NCI-H526 treated with DMSO at 0.1 percent for 48 hours (cell line): Measurements from ENCODE around the gene CARD11.
"Not testable (repeated sequence)": the region's sequence is repeated elsewhere in the genome, so short reads cannot be mapped to it uniquely, and the experiment has no call there.

Source experiments
- DNase-seq: peaks from one replicate; lab custom pipeline; 2025; lab: John Stamatoyannopoulos, UW

Gene CARD11

DNA sequence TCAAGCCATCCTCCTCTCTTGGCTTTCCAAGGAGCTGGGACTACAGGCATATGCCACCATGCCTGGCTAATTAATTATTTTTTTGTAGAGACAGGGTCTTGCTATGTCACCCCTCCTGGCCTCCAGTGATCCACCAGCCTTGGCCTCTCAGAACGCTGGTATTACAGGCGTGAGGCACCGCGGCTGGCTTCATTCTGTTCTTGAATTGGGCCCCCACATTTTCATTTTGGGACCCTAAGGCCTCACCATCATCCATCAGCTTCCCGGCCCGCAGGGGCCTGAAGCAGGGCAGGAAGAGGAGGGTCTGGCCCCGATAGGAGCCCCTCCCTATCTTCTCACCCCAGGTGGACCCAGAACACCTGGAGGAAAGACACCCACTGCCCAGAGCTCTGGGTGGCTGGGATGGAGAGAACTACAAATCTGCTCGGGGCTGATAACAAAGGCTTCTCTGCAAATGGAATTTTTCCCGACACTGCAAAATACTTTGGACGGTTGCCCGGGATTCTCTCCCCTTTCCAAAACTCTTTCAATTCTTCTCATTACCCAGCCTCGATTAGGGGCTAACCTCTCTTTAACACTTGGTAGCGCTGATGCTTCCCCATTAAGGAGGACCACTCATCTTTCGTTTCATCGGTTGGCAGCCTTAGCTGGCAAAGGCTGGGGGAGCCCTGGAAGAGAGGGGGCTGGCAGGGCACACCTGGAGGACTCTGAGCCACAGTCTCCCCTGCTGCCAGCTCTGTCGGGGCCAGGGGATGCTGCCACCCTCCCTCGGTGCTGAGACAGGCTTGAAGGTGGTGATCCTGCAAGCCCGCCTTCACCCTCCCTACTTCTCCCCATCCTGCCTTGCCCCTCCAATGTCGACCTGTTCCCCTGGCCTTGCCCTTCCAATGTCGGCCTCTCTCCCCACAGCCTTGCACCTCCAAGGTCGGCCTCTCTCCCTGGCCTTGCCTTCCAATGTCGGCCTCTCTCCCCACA lies 118.5 kb downstream of the CARD11 start:
- no peak for DNase-seq

DNA sequence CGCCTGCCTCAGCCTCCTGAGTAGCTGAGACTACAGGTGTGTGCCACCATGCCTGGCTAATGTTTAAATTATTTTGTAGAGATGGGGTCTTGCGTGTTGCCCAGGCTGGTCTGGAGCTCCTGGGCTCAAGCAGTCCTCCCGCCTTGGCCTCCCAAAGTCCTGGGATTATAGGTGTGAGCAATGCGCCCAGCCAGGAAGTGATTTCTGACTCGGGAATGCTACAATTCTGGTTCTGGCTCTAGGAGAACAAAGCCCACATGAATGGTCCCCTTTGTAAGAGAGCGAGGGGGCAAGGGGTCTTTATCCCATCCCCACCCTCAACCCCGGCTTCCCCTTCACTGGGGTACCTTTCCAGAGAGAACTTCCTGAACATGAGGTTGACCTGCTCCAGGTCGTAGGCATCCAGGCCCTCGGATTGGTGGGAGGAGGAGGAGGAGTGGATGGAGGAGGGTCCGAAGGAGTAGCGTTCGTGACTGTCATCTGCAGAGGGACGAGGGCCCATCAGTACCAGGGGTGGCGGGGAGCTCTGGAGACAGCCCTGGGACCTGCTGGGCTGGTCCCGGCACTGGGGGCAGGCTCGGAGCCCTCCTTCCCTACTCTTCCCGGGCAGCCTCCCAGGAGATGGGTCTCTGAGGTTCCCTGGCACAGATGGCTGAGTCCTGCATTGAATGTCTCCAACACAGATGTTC lies 119.6 kb downstream of the CARD11 start:
- DNase-seq: no peak

DNA sequence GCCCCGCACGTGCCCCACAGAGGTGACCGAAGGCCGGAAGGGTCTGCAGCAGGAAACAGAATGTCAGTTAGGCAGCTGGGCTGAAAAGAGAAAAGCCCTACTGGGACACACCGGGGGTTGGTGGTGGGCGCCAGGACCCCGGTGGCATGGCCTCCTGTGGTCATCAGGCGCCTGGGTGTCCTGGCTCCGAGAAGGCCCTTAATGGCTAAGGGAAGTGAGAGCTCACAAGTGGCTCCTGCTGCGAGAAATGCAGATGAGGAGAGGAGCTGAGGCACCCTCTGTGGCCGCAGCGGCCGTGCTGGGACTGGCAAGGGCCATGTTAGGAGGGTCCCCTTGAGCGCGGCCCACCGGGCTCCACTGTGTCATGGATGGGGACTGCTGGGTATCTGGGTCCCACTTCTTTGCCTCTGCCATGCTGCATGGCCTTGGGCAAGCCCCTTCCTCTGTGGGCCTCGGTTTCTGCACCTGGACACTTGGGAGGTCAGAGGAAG lies 120.3 kb downstream of the CARD11 start:
- DNase-seq: no peak

DNA sequence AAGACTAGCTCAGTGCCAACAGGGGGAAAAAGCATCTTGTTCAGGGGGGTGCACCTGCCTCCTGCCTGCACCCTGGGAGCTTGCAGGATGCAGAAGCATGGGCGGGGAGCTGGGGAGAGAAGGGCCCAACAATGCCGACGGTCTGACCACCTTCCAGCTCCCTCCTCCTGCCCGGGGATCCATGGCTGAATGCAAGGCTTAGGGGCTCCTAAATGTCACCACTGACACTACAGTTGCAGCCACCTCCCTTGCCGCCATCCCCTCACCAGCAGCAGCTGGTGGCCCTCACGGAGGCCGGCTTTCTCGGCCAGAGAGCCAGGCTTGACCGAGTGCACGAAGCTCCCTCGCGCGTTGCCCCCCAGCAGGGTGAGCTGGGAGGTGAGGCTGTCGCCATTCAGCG lies 120.8 kb downstream of the CARD11 start:
- DNase-seq: no peak

DNA sequence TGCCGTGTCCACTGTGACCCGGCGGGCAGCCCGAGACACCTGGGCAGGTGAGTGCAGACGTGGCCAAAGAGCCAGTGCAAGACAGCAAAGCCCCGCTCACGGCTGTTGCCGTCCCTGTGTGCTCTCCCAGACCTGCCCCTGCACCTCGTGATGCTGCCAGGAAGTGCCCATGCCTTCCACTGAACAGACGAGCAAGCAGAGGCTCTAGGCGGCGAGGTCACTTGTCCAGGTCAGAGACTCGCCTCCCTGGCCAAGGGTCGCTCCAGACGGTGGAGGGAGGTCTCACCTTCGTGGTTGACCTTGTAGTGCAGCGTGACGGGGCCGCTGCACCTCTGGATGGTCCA lies 121.3 kb downstream of the CARD11 start:
- DNase-seq: no peak

DNA sequence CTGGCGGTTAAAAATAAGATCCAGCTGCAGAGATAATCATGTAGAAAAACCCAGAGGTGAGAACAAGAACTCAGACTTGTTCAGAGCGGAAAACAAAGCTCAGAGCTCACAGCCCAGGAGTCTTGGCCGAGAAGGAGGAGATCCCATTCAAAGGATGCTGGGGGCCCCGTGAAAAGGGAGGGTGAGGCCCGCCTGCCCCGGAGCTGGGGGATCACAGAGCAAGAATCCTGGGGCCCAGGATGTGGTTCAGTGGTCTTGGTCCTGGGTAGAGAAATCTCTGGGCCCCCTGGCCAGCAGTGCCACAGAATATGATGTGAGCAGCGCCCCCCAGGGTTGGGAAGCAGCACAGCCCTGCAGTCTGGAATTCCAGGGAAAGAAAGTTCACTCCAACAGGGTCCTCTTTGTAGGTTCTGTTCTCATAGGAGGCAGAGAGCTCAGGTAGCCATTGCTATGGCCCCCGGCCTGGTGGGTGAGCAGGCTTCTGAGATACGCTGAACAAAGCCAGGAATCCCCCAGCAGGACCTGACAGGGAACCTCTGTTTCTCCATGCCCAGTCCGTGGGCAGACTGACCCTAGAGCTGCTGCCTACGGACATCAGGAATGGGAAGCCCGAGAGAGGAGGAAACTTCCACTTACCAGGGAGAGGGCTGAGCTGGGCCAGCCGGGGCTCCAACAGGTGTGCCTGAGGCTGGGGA lies 121.9 kb downstream of the CARD11 start:
- DNase-seq: no peak

DNA sequence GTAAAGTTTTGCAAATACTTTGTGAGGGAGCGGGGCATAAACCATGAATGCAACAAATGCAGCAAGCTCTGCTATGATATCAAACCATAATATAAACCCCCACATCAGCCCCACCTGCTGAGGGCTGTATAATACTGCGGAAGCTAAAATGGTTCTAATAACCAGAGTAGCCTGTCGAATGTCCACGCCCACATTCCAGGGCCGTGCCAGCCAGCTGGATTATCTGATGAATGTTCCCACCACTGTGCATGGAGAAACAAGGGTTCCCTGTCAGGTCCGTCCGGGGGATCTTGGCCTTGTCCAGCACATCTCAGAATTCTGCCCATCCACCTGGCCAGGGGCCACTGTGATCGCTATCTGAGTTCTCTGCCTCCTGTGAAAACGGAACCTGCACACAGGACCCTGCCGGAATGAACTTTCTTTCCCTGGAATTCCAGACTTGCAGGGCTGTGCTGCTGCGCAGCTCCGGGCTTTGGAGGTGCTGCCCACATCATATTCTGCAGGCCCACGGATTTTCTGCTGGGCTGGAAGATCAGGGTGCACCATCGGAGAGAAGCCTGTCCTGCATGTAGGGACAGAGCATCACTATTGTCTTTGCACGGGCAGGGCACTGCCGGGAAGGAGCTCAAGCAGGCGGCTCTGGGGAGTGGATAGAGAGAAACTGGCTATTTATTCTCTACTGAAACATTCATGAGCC lies 122.6 kb downstream of the CARD11 start:
- DNase-seq: no peak

DNA sequence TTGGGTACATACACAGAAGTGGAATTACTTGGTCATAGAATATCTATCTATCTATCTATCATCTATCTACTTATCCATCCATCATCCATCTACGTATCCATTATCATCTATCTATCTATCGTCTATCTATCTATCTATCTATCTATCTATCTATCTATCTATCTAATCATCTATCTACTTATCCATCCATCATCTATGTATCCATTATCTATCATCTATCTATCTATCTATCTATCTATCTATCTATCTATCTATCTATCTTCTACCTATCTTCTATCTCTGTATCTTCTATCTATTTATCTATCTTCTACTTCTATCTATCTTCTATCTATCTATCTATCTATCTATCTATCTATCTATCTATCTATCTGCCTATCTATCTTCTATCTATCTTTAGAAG lies 123.2 kb downstream of the CARD11 start:
- DNase-seq: not testable (repeated sequence)

DNA sequence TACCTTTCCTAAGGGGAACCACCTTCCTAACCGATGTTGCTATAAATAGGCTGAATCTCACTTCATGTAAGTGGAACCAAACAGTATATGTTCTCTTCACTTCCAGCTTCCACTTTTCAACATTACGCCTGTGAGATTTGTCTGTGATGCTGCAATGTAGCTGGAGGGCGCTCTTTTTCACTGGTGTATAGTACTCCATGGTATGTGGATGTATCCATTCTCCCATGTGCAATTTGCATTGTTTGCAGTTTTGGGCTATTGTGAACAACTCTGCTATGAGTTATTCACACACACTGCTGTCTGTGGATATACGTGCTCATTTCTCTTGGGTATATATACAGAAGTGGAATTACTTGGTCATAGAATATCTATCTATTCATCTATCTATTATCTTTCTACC lies 123.6 kb downstream of the CARD11 start:
- DNase-seq: no peak

DNA sequence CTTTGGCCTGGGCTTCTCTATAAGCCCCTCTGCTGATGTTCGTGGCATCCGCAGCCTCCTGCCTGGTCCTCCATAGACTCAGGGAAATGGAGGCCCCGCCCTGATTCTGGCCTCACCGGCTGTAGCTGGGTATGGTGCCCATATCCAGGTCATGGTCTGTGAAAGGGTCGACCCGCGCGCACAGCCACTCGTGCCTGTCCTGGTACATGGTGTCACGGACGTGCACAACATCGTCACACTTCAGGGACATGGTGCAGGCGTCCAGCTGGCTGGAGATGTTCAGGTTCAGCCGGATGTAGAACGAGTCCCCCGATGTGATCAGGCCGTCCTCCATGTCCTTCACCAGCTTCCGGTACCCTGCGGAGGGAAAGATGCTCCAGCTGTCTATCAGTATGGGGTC lies 124.4 kb downstream of the CARD11 start:
- no peak for DNase-seq

DNA sequence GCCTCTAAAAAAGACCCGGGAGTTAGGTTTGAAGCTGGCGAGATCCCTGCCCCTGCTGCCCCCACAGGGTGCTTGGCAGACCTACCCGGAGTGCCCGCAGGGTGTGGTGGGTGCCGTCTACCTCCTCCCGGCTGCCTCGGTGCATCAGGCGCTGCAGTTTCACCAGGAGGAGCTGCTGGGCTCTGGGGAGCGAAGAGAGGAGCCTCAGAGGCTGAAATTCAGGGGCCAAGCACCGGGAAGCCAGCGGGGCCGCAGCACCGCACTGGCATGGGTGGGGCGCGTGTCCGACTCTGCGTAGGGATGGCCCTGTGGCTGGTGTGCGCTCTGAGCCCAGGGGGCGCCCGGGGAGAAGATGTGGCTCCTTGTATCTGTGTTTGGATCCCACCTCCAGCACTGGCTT lies 125.3 kb downstream of the CARD11 start:
- no peak for DNase-seq

DNA sequence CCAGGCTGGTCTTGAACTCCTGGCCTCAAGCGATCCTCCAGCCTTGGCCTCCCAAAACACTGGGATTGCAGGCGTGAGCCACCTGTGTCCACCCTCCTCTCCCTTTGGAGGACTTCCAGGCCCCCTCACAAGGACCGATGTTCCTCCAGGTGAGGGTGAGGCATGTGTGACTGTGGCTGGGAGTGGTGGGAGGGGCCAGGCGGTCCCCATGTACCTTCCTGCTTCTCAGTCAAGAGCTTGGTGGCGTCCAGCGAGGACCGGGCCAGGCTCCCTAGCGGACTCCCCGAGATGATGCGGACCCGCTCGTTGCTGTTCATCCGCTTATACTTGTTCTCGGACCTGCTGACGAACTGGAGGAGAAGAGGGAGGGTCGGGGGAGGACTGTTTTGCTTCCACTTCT lies 128.6 kb downstream of the CARD11 start:
- no peak for DNase-seq

DNA sequence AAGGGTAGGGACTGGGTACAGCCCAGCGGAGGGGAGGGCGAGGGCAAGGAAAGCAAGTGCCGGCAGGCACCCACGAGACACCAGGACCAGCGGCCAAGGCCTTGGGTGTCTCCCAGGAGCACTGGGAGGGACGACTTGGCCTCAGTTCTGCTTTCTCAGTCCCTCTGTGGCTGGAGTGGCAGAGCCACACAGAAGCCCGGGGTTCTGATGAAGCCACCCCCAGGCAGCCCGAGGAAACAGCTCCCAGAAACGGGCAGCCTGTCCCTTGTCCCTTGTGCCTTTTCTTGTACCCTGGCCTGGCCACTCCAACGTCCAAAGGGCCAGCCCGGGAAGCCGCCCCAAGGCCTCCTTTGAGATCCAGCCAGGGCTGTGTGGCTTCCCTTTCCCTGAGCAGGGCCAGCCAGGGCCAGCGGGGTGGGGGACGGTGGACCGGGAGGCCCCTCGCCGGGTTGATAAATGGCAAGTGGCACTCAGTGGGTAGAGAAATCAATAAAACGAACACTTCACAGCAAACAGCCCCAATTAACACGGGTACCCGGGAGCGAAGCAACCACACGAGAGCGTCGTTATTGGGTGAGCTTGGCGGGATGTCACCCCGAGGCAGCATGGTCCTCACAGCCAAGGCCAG lies 129.8 kb downstream of the CARD11 start:
- DNase-seq: no peak

DNA sequence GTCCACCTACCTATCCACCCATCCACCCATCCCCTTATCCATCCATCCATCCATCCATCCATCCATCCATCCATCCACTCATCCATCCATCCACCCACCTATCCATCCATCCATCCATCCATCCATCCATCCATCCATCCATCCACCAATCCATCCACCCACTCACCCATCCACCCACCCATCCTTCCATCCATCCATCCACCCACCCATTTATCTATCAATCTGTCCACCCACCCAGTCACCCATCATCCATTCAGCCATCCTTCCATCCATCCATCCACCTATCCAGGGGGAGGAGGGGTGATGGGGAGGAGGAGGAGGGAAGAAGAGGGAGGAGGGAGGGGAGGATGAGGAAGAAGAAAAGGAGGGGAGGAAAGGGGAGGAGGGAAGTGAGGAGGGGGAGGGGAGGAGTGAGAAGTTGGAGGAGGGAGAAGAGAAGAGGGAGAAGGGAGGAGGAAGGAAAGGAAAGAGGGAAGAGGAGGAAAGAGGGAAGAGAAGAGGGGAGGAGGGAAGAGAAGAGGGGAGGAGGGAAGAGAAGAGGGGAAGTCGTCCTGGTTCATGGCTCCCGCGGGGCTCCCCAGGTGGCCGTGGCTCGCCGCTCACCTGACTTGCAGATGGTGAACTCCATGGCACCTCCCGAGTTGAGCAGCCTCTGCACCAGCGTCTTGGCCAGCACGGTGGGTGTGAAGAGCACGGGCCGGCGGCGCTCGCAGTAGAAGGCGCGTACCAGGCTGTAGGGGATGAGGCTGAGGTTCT lies 130.8 kb downstream of the CARD11 start:
- no peak for DNase-seq

DNA sequence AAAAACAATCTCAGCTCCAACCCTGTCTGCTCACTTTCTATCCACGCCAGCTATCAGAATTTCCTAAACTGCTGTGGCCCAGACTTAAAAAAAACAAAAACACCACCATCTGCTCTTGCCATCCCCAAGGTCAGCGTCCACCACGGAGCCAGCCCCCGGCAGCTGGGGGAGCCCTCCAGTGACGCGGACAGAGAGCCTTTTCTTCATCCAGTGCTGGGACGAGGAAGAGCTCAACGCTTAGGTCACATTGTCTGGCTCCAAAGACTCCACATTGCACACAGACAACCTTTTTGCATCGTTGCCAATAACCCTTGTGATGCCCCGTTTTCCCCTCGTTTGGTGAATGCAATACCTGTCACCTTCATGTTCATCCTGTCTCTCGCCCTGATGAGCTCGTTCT lies 132.2 kb downstream of the CARD11 start:
- DNase-seq: no peak

DNA sequence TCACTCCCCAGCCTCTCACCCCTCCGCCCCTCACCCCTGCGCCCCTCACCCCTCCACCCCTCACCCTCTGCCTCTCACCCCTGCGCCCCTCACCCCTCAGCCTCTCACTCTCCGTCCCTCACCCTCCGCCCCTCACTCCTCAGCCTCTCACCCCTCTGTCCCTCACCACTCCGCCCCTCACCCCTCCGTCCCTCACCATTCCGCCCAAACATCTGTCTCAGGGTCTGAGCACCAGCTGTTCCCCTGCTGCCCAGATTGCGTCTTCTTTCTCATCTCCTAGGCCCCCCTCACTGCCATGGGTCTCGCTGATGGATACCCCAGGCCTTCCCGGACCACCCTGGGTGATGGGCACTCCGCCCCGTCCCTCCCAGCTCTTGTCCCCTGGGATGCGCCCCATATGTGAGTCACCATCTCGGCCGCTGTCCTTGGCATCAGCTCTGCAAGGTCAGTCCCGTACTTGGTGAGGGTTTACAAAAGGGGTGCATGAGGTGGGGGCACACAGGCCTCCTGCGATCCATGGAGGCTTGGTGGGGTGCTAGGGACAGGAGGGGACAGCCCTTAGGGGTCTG lies 134.1 kb downstream of the CARD11 start:
- no peak for DNase-seq

DNA sequence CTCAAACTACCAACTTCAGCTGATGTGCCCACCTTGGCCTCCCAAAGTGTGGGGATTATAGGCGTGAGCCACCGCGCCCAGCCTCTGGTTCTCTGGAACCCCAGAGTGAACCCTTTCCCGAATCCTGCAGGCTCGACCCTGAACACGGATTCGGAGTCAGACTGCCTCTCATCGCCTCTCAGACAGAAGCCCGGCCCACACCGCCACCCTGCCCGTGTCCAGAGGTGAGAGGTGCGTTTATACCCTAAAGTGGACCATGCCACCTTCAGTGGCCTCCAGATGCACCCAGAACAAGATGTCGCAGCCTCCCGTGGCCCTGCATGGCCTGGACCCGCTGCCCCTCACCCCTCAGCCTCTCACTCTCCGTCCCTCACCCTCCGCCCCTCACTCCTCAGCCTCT lies 134.6 kb downstream of the CARD11 start:
- no peak for DNase-seq

DNA sequence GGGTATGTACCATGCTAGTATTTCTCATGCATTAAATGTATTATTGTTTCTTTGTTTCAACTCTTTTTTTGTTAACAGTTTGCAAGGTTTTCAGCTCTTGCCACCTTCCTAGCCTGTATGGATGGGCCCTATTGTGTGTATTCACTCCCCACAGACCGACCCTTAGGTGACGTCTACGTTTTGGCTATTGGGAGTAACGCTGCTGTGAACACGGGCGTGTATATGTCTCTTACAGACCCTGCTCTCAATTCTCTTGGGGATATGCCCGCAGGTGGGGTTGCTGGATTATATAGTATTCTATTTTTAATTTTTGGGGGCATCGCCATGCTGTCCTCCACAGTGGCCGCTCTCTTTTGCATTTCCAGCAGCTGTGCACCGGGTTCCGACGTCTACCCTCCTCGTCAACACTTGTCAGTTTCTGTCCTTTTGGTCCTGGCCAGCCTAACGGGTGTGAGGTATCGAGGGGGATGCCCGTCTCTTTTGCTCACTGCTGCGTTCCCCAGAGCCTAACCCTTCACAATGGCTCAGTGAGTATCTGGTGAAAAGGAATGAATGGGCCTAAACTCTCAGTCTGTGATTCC lies 135.5 kb downstream of the CARD11 start:
- DNase-seq: no peak

DNA sequence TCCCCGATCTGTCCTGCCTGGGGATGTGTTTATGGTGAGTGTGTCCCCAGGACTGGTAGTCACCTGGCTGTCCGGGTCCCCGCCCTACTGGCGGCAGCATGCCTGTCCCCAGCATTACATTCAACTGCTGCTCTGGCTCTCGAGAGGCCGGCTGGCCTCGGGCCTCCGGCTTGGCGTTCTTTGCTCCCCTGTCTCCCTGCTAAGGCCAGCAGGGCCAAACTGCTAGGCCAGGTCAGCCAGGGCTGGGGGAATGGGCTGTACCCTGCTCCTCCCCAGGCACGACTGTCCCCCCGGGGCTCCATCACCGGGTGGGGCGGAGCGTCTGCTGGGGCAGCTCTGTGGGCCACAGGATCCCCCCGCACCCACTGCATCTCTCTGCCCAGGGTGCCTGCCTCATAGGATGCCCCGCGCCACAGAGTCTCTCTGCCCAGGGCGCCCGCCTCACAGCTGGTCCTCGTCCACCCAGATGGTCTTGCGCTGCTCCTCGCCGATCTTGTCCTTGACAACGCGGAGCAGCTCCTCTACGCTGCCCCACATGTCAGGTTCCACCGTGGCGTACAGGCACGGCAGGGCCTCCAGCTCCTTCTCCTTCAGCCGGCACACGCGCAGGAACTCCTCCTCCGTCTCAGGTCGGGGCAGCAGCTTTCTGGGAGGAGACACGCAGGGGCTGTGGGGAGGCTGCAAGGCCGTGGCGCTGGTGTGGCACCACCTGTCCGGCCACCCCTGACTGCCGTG lies 137.3 kb downstream of the CARD11 start:
- DNase-seq: no peak
